DOHH2 (cell line): ENCODE data around the gene RNASE13.

Source experiments
- H3F3A ChIP-seq: fragments of 200-600 bp; sonication (generic), shearing (Covaris generic); 2 replicates; pipeline ENCODE4 v1.6.0; 2016; ENCODE audit warnings: antibody characterized with exemption, mild to moderate bottlenecking; ENCODE audit not compliant: control insufficient read depth, insufficient read depth
- H3K27ac ChIP-seq: fragments of 200-600 bp; sonication (generic); 2 replicates; pipeline ENCODE4 v1.5.1; 2014; ENCODE audit warnings: low read depth, mild to moderate bottlenecking, low read length, moderate library complexity
- H3K27me3 ChIP-seq: fragments of 200-600 bp; sonication (generic); 2 replicates; pipeline ENCODE4 v1.6.1; 2014; ENCODE audit warnings: mild to moderate bottlenecking, low read length, mixed read lengths; ENCODE audit not compliant: control insufficient read depth
- H3K36me3 ChIP-seq: fragments of 200-600 bp; sonication (generic); 2 replicates; pipeline ENCODE4 v1.6.1; 2014; ENCODE audit warnings: mild to moderate bottlenecking, low read length, moderate library complexity, mixed read lengths; ENCODE audit not compliant: control insufficient read depth
- H3K4me1 ChIP-seq: fragments of 200-600 bp; sonication (generic); 2 replicates; pipeline ENCODE4 v1.6.1; 2014; ENCODE audit warnings: mild to moderate bottlenecking, low read length, mixed read lengths; ENCODE audit not compliant: control insufficient read depth
- H3K4me2 ChIP-seq: fragments of 200-600 bp; sonication (generic); 2 replicates; pipeline ENCODE4 v1.6.0; 2014; ENCODE audit warnings: mild to moderate bottlenecking, low read length, moderate library complexity
- H3K4me3 ChIP-seq: fragments of 200-600 bp; sonication (generic); 2 replicates; pipeline ENCODE4 v1.5.1; 2014; ENCODE audit warnings: mild to moderate bottlenecking, low read length, mixed read lengths
- H3K79me2 ChIP-seq: fragments of 200-600 bp; sonication (generic); 2 replicates; pipeline ENCODE4 v1.6.1; 2014; ENCODE audit warnings: mild to moderate bottlenecking, low read length, mixed read lengths; ENCODE audit not compliant: control insufficient read depth
- H3K9me2 ChIP-seq: fragments of 200-600 bp; sonication (generic); replicated peaks from 2 replicates; pipeline ENCODE4 v1.6.1; 2014; ENCODE audit warnings: mild to moderate bottlenecking, low read length, mixed read lengths; ENCODE audit not compliant: control insufficient read depth
- H3K9me3 ChIP-seq: fragments of 200-600 bp; sonication (generic); 2 replicates; pipeline ENCODE4 v1.6.1; 2014; ENCODE audit warnings: antibody characterized with exemption, low read length, mixed read lengths; ENCODE audit not compliant: control insufficient read depth, insufficient read depth
- H4K20me1 ChIP-seq: fragments of 200-600 bp; sonication (generic); 2 replicates; pipeline ENCODE4 v1.6.0; 2014; ENCODE audit warnings: low read depth, mild to moderate bottlenecking, antibody characterized with exemption, low read length, moderate library complexity; ENCODE audit not compliant: control insufficient read depth, insufficient read depth
- EZH2phosphoT487 ChIP-seq: fragments of 200-600 bp; sonication (generic); IDR thresholded peaks from 2 replicates; pipeline ENCODE4 v1.6.1; 2017; ENCODE audit warnings: borderline replicate concordance, mild to moderate bottlenecking, antibody characterized with exemption, low read length, moderate library complexity, mixed read lengths
- TF ChIP-seq, protein P1 (sequence below): fragments of 200-600 bp; sonication (generic); IDR thresholded peaks from one replicate; pipeline ENCODE4 v1.5.1; 2014; ENCODE audit warnings: antibody characterized with exemption, mild to moderate bottlenecking, low read depth, low read length; ENCODE audit not compliant: poor library complexity, severe bottlenecking

RNASE13 gene

DNA sequence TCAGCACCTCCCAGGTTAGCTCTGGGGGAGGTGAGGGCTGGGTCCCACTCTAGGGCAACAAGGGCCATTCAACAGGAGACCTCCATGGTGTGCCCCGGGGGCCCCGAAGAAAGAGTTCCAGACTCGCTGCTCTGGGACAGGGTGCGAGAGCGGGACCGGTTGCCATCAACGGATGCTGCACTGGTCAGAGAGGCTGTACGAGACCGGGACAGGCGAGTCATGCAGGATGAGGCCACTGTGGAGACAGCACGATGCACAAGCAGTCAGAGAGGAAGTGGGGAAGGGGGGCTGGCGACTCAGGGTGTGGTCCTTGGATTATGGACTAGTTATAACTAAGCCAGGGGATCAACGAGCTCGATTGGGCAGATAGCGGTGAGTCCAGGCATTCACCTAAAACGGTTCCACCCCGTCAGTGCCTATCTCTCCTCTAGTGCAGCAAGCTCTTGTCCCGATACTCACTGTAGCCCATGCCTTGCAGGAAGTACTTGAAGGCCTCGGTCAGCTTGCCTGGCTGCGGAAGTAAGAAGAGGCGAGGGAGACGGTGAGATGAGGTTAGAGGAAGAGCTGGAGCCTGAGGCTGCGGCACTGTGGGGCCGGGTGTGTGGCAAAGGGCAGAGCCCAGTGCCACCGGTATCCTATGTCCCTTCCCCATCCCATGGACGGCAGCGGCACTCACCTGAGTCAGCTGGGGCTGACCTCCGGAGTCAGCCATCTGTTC, 16.9 kb downstream of the RNASE13 start:
- Histone ChIP-seq H3K27me3 (peaks cover 22% of the 10 kb centered on the region), H3K36me3 (no peaks in the 10 kb centered on the region), H4K20me1 (no peaks in the 10 kb centered on the region), H3K4me1 (no peaks in the 10 kb centered on the region), H3K4me2 (no peak overlapping the region), H3K79me2 (no peaks in the 10 kb centered on the region), H3K9me2 (no peaks in the 10 kb centered on the region), H3K27ac (no peak overlapping the region), H3K4me3 (no peak overlapping the region), H3F3A (no peaks in the 10 kb centered on the region), H3K9me3 (no peaks in the 10 kb centered on the region)
- TF ChIP-seq, protein P1, sequence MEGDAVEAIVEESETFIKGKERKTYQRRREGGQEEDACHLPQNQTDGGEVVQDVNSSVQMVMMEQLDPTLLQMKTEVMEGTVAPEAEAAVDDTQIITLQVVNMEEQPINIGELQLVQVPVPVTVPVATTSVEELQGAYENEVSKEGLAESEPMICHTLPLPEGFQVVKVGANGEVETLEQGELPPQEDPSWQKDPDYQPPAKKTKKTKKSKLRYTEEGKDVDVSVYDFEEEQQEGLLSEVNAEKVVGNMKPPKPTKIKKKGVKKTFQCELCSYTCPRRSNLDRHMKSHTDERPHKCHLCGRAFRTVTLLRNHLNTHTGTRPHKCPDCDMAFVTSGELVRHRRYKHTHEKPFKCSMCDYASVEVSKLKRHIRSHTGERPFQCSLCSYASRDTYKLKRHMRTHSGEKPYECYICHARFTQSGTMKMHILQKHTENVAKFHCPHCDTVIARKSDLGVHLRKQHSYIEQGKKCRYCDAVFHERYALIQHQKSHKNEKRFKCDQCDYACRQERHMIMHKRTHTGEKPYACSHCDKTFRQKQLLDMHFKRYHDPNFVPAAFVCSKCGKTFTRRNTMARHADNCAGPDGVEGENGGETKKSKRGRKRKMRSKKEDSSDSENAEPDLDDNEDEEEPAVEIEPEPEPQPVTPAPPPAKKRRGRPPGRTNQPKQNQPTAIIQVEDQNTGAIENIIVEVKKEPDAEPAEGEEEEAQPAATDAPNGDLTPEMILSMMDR = no peak
- TF ChIP-seq EZH2phosphoT487 = no peak

DNA sequence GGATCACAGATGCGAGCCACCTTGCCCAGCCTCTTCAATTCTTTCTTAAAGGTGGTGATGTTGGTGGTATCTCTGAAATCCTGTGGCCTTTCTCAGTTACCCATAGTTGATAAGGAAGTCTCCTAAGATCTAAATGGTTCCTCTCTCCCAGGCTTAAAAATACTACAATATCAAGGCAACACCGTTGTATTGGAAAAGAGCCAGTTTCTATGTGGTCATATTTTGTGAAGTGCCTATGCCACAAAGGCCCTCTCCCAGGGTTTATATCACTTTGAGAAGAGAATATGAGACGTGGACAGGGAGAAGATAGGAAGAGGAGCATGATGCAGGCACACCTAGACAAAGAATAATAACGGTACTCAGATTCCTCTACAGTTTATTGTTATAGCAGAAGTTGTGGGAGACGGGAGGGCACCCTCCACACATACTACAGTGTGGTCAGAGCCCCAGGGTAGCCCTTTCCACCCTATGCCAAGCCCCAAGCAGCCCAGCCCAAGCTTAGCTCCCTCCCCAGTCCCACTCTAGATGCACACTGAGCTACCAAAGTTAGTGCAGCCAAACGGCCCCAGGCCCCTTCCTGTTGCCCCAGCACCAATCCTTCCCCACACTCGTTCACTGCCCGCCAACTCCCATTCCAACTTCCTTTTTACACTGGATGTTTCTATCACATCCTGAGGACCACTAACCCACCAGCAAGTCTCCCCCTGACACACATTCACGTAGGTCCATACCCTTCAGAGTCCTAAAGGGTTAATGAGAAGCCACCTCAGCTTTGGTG, 18.0 kb downstream of the RNASE13 start:
- TF ChIP-seq EZH2phosphoT487 = no peak
- TF ChIP-seq, protein P1 = no peak

DNA sequence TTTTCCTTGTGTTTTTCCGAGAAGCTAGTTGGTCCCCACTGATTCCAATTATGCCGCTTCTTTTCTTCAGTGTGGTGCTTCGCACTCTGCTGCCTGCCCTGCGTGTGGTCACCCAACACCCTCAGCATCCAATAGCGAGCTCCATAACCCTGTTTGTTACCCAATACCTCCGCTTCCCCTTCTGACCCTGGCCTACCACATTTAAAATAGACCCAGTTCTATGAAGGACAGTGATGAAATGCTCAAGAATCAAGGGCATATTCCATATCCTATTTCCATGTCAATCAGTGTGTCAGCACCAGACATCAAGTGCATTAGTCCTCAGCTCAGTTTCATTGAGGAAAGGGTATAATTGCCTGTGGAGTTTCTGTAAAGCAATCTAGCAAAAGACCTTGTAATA, 19.3 kb downstream of the RNASE13 start:
- no peak overlapping the region for H3K27ac ChIP-seq
- no peak overlapping the region for H3K4me3 ChIP-seq
- H3K9me3 ChIP-seq = no peaks in the 10 kb centered on the region
- no peaks in the 10 kb centered on the region for H3K4me1 ChIP-seq
- no peaks in the 10 kb centered on the region for H3K79me2 ChIP-seq
- H3K4me2 ChIP-seq = no peak overlapping the region
- H3K36me3 ChIP-seq = no peaks in the 10 kb centered on the region
- H3K9me2 ChIP-seq = no peaks in the 10 kb centered on the region
- TF ChIP-seq EZH2phosphoT487 = no peak
- TF ChIP-seq, protein P1 = no peak
- no peaks in the 10 kb centered on the region for H4K20me1 ChIP-seq
- H3F3A ChIP-seq = no peaks in the 10 kb centered on the region
- peaks cover 21% of the 10 kb centered on the region for H3K27me3 ChIP-seq

More for the DNA sequence above, 18.0 kb downstream of the RNASE13 start:
- Histone ChIP-seq H3K9me2 (no peaks in the 10 kb centered on the region), H3K27ac (no peak overlapping the region), H3K4me3 (no peak overlapping the region), H3K36me3 (no peaks in the 10 kb centered on the region), H3K4me2 (no peak overlapping the region), H3K4me1 (no peaks in the 10 kb centered on the region), H3K27me3 (peaks cover 20% of the 10 kb centered on the region), H3K9me3 (no peaks in the 10 kb centered on the region), H4K20me1 (no peaks in the 10 kb centered on the region), H3F3A (no peaks in the 10 kb centered on the region), H3K79me2 (no peaks in the 10 kb centered on the region)
